Measurements from ENCODE around the gene SMS. TPM values are rescaled to one million over a fixed set of nuclear protein-coding genes. Genes with fewer than 3 reads are reported as not detected.

The SMS gene
- total and polyA plus RNA-seq, 2 donors (not counting 1 experiment from before 2014, with no cell fraction given): 129 to 252 TPM

GRCh38 chrX:21907260-21907659 lies 33.2 kb upstream of the SMS start:
- TF ChIP-seq EZH2 (IDR thresholded peaks at IDR 0.05; ENCODE audit: low read length, missing control alignments): no peak
- no peak for TF ChIP-seq CTCF (conservative IDR thresholded peaks at IDR 0.05 in 1 of 2, IDR thresholded peaks at IDR 0.05 in 1 of 2; ENCODE audit: low read depth in 1 of 2, low read length in 2 of 2)
- no peaks in the 10 kb centered on the region for H3K9me3 ChIP-seq (ENCODE audit: control insufficient read depth, insufficient read depth, low read depth, low read length)
- peak; percentile 36 to 71 for DNase-seq (ENCODE audit: low read depth in 2 of 2)

GRCh38 chrX:21911481-21911880 lies 29.0 kb upstream of the SMS start:
- H4K20me1 ChIP-seq (ENCODE audit: control insufficient read depth, extremely low read depth, insufficient read depth, low read length): no peaks in the 10 kb centered on the region
- TF ChIP-seq CTCF (conservative IDR thresholded peaks at IDR 0.05 in 1 of 2, IDR thresholded peaks at IDR 0.05 in 1 of 2; ENCODE audit: low read depth in 1 of 2, low read length in 2 of 2): no peak
- TF ChIP-seq EZH2 (IDR thresholded peaks at IDR 0.05; ENCODE audit: low read length, missing control alignments): no peak
- H3K9ac ChIP-seq (ENCODE audit: insufficient read depth, low read length): no peak overlapping the region

More at GRCh38 chrX:21907260-21907659, 33.2 kb upstream of the SMS start:
- Histone ChIP-seq H3K27me3 (ENCODE audit: control insufficient read depth, insufficient read depth, low read length) (no peaks in the 10 kb centered on the region), H3K4me1 (ENCODE audit: control insufficient read depth, extremely low read depth, insufficient read depth, low read length) (no peaks in the 10 kb centered on the region), H2AFZ (ENCODE audit: low read length) (no peak overlapping the region), H4K20me1 (ENCODE audit: control insufficient read depth, extremely low read depth, insufficient read depth, low read length) (no peaks in the 10 kb centered on the region), H3K4me3 (replicated peaks in 1 of 4; ENCODE audit: control extremely low read depth in 1 of 4, insufficient read depth in 1 of 4, low read depth in 3 of 4, low read length in 4 of 4) (no peak overlapping the region), H3K9ac (ENCODE audit: insufficient read depth, low read length) (no peak overlapping the region), H3K4me2 (ENCODE audit: extremely low read depth, insufficient read depth, low read length) (no peak overlapping the region), H3K79me2 (ENCODE audit: control insufficient read depth, insufficient read depth, low read length) (no peaks in the 10 kb centered on the region), H3K36me3 (ENCODE audit: control insufficient read depth, insufficient read depth, low read length) (no peaks in the 10 kb centered on the region), H3K27ac (ENCODE audit: insufficient read depth, low read length) (no peak overlapping the region)

GRCh38 chrX:21912220-21912619 lies 28.3 kb upstream of the SMS start:
- no peak for TF ChIP-seq CTCF (conservative IDR thresholded peaks at IDR 0.05 in 1 of 2, IDR thresholded peaks at IDR 0.05 in 1 of 2; ENCODE audit: low read depth in 1 of 2, low read length in 2 of 2)
- TF ChIP-seq EZH2 (IDR thresholded peaks at IDR 0.05; ENCODE audit: low read length, missing control alignments): no peak
- Histone ChIP-seq H3K79me2 (ENCODE audit: control insufficient read depth, insufficient read depth, low read length) (no peaks in the 10 kb centered on the region), H3K4me2 (ENCODE audit: extremely low read depth, insufficient read depth, low read length) (no peak overlapping the region), H3K27ac (ENCODE audit: insufficient read depth, low read length) (no peak overlapping the region), H3K36me3 (ENCODE audit: control insufficient read depth, insufficient read depth, low read length) (no peaks in the 10 kb centered on the region), H3K9me3 (ENCODE audit: control insufficient read depth, insufficient read depth, low read depth, low read length) (no peaks in the 10 kb centered on the region), H4K20me1 (ENCODE audit: control insufficient read depth, extremely low read depth, insufficient read depth, low read length) (no peaks in the 10 kb centered on the region), H3K4me1 (ENCODE audit: control insufficient read depth, extremely low read depth, insufficient read depth, low read length) (no peaks in the 10 kb centered on the region), H3K9ac (ENCODE audit: insufficient read depth, low read length) (no peak overlapping the region), H3K4me3 (replicated peaks in 1 of 4; ENCODE audit: control extremely low read depth in 1 of 4, insufficient read depth in 1 of 4, low read depth in 3 of 4, low read length in 4 of 4) (no peak overlapping the region), H3K27me3 (ENCODE audit: control insufficient read depth, insufficient read depth, low read length) (no peaks in the 10 kb centered on the region), H2AFZ (ENCODE audit: low read length) (no peak overlapping the region)
- no peak for DNase-seq (ENCODE audit: low read depth in 2 of 2)

More at GRCh38 chrX:21911481-21911880, 29.0 kb upstream of the SMS start:
- no peaks in the 10 kb centered on the region for H3K9me3 ChIP-seq (ENCODE audit: control insufficient read depth, insufficient read depth, low read depth, low read length)
- H3K27me3 ChIP-seq (ENCODE audit: control insufficient read depth, insufficient read depth, low read length): no peaks in the 10 kb centered on the region
- H3K4me3 ChIP-seq (replicated peaks in 1 of 4; ENCODE audit: control extremely low read depth in 1 of 4, insufficient read depth in 1 of 4, low read depth in 3 of 4, low read length in 4 of 4): no peak overlapping the region
- no peak overlapping the region for H3K27ac ChIP-seq (ENCODE audit: insufficient read depth, low read length)
- no peak overlapping the region for H2AFZ ChIP-seq (ENCODE audit: low read length)
- H3K4me1 ChIP-seq (ENCODE audit: control insufficient read depth, extremely low read depth, insufficient read depth, low read length): no peaks in the 10 kb centered on the region
- H3K79me2 ChIP-seq (ENCODE audit: control insufficient read depth, insufficient read depth, low read length): no peaks in the 10 kb centered on the region
- DNase-seq (ENCODE audit: low read depth in 2 of 2): no peak
- no peak overlapping the region for H3K4me2 ChIP-seq (ENCODE audit: extremely low read depth, insufficient read depth, low read length)
- no peaks in the 10 kb centered on the region for H3K36me3 ChIP-seq (ENCODE audit: control insufficient read depth, insufficient read depth, low read length)
